Hepatocyte (in vitro differentiated cells): ENCODE results near the gene NFKB1. TPM values are rescaled to one million over a fixed set of nuclear protein-coding genes. Genes with fewer than 3 reads are reported as not detected.

Experiments used
- DNase-seq: peaks from one replicate; pipeline ENCODE4 v3.0.0-alpha.2; 2016; ENCODE audit warnings: low spot score
- H2AFZ ChIP-seq: fragments of 200-600 bp; sonication (generic); 2 replicates; pipeline ENCODE4 v1.6.0; 2016; ENCODE audit warnings: antibody characterized with exemption, mild to moderate bottlenecking
- H3K27ac ChIP-seq: fragments of 200-600 bp; sonication (generic); 2 replicates; pipeline ENCODE4 v1.5.1; 2016; ENCODE audit warnings: mild to moderate bottlenecking
- H3K27me3 ChIP-seq: fragments of 200-600 bp; sonication (generic); 2 replicates; pipeline ENCODE4 v1.6.1; 2016
- H3K36me3 ChIP-seq: fragments of 200-600 bp; sonication (generic); replicated peaks from 2 replicates; pipeline ENCODE4 v1.5.1; 2016; ENCODE audit warnings: low read depth; ENCODE audit not compliant: insufficient read depth
- H3K4me1 ChIP-seq: fragments of 200-600 bp; sonication (generic); 2 replicates; pipeline ENCODE4 v1.5.1; 2016; ENCODE audit warnings: mild to moderate bottlenecking, moderate library complexity; ENCODE audit not compliant: insufficient read depth
- H3K4me2 ChIP-seq: fragments of 200-600 bp; sonication (generic); 2 replicates; pipeline ENCODE4 v1.6.0; 2016
- H3K4me3 ChIP-seq: fragments of 200-600 bp; sonication (generic); 2 replicates; pipeline ENCODE4 v1.5.1; 2016; ENCODE audit warnings: mild to moderate bottlenecking
- H3K79me2 ChIP-seq: fragments of 200-600 bp; sonication (generic); 2 replicates; pipeline ENCODE4 v1.6.0; 2017; ENCODE audit warnings: mild to moderate bottlenecking
- H3K9me2 ChIP-seq: fragments of 200-600 bp; sonication (generic); replicated peaks from 2 replicates; pipeline ENCODE4 v1.6.0; 2017; ENCODE audit warnings: mild to moderate bottlenecking; ENCODE audit not compliant: insufficient read depth
- H3K9me3 ChIP-seq: fragments of 200-600 bp; sonication (generic); 2 replicates; pipeline ENCODE4 v1.5.1; 2016; ENCODE audit warnings: low read depth, mild to moderate bottlenecking
- H4K20me1 ChIP-seq: fragments of 200-600 bp; sonication (generic); 2 replicates; pipeline ENCODE4 v1.6.0; 2016; ENCODE audit warnings: mild to moderate bottlenecking; ENCODE audit not compliant: insufficient read depth, poor library complexity, severe bottlenecking
- EZH2 ChIP-seq: fragments of 200-600 bp; sonication (generic); IDR thresholded peaks from 2 replicates; pipeline ENCODE4 v1.6.1; 2016; ENCODE audit warnings: antibody characterized with exemption, mild to moderate bottlenecking, borderline replicate concordance
- EZH2phosphoT487 ChIP-seq: fragments of 200-600 bp; sonication (generic); IDR thresholded peaks from one replicate; pipeline ENCODE4 v1.6.1; 2018; ENCODE audit warnings: antibody characterized with exemption, mild to moderate bottlenecking, low read depth, moderate library complexity; ENCODE audit not compliant: unreplicated experiment, severe bottlenecking
- WGBS: methylation state at CpG from one replicate; pipeline ENCODE4 v1.1.6; 2016; ENCODE audit warnings: low lambda C conversion rate; ENCODE audit errors: missing lambda C conversion rate; 5-methylcytosine and 5-hydroxymethylcytosine counted together
- polyA plus RNA-seq: library from polyadenylated mRNA; unstranded; fragments of >200 nt; fragmentation: Nextera tagmentation; extraction: Ambion mirVana; gene quantifications from 2 replicates; pipeline ENCODE4 v1.2.1, GENCODE V29; 2016
- total RNA-seq: library from RNA; depleted of rRNA; stranded (reverse); fragments of >200 nt; gene quantifications from 2 replicates; pipeline ENCODE4 v1.2.3, GENCODE V29; 2014
- TF ChIP-seq, protein P1 (sequence below): fragments of 200-600 bp; sonication (generic); IDR thresholded peaks from 2 replicates; pipeline ENCODE4 v1.5.1; 2016; ENCODE audit warnings: antibody characterized with exemption, mild to moderate bottlenecking; ENCODE audit not compliant: poor library complexity

Gene NFKB1
- total and polyA plus RNA-seq, 2 experiments from 2014 or later: 21.1 to 22.8 TPM

DNA sequence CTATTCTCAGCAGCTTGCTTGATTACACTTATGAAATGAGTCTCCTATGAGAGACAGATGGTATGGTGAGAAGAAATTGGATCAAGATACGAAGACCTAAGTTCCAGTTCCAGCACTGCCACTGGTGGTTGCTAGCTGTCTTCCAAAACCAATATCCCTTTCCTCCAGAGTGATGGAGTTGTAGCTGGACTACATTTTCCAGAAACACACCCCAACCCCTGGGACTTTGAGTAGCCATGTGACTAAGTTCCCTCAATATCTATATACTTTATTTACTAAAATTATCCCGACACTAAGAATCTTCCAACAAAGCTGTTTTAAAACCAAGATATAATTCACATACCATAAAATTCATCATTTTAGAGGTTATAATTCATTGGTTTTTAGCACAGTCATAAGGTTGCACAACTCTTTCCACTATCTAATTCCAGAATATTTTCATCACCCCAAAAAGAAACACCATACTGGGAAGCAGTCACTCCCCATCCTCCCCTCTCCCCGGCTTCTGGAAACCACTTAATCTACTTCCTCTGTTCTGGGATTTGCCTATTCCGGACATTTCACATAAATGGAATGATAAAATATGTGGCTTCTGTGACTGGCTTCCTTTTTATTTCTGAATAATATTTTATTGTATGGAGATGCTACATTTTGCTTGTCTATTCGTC, 141.6 kb downstream of the NFKB1 start:
- Histone ChIP-seq H2AFZ (no peak overlapping the region), H3K27me3 (no peaks in the 10 kb centered on the region), H3K9me3 (no peaks in the 10 kb centered on the region), H3K9me2 (no peaks in the 10 kb centered on the region), H4K20me1 (no peaks in the 10 kb centered on the region), H3K4me2 (no peak overlapping the region), H3K79me2 (no peaks in the 10 kb centered on the region), H3K4me3 (no peak overlapping the region), H3K4me1 (no peaks in the 10 kb centered on the region), H3K36me3 (peaks cover 5% of the 10 kb centered on the region), H3K27ac (no peak overlapping the region)
- DNase-seq: no peak
- TF ChIP-seq, protein P1, sequence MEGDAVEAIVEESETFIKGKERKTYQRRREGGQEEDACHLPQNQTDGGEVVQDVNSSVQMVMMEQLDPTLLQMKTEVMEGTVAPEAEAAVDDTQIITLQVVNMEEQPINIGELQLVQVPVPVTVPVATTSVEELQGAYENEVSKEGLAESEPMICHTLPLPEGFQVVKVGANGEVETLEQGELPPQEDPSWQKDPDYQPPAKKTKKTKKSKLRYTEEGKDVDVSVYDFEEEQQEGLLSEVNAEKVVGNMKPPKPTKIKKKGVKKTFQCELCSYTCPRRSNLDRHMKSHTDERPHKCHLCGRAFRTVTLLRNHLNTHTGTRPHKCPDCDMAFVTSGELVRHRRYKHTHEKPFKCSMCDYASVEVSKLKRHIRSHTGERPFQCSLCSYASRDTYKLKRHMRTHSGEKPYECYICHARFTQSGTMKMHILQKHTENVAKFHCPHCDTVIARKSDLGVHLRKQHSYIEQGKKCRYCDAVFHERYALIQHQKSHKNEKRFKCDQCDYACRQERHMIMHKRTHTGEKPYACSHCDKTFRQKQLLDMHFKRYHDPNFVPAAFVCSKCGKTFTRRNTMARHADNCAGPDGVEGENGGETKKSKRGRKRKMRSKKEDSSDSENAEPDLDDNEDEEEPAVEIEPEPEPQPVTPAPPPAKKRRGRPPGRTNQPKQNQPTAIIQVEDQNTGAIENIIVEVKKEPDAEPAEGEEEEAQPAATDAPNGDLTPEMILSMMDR: no peak
- TF ChIP-seq EZH2 (no peak), EZH2phosphoT487 (no peak)
- 90% methylated on average over 5 of the region's 5 CpGs for WGBS

DNA sequence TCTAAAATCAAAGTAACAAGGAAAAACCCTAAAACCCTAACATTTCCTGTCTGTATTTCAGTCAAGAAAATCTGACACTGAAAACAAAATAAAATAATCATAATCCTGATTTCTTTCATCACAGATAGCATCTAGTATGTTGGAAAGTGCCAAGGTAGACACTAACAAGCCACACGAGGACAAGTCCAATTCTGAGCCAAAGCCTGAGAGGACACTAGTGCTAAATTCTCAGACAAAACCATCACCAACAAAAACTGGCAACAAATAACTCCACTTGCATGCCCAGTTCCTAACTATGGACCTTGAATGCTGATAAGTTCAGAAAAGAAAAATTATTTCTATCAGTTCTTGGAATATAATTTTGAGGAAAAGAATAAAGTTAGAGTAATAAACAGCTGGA, 146.0 kb downstream of the NFKB1 start:
- Histone ChIP-seq H3K79me2 (no peaks in the 10 kb centered on the region), H3K9me2 (no peaks in the 10 kb centered on the region), H3K27me3 (no peaks in the 10 kb centered on the region), H3K27ac (no peak overlapping the region), H3K4me3 (no peak overlapping the region), H3K4me2 (no peak overlapping the region), H3K4me1 (no peaks in the 10 kb centered on the region), H2AFZ (no peak overlapping the region), H3K36me3 (peaks cover 5% of the 10 kb centered on the region), H3K9me3 (no peaks in the 10 kb centered on the region), H4K20me1 (no peaks in the 10 kb centered on the region)
- 91% methylated on average over 1 of the region's 1 CpG for WGBS
- no peak for DNase-seq
- TF ChIP-seq, protein P1: no peak
- TF ChIP-seq EZH2phosphoT487: no peak
- TF ChIP-seq EZH2: no peak

- no peaks in the 10 kb centered on the region for H3K27me3 ChIP-seq
- H3K9me3 ChIP-seq: no peaks in the 10 kb centered on the region
- H3K79me2 ChIP-seq: no peaks in the 10 kb centered on the region
- H2AFZ ChIP-seq: no peak overlapping the region
- H3K4me1 ChIP-seq: no peaks in the 10 kb centered on the region
- no peak overlapping the region for H3K4me2 ChIP-seq
- no peaks in the 10 kb centered on the region for H3K9me2 ChIP-seq
- no peaks in the 10 kb centered on the region for H4K20me1 ChIP-seq
- WGBS: 86% methylated on average over 5 of the region's 5 CpGs
- no peaks in the 10 kb centered on the region for H3K36me3 ChIP-seq
- TF ChIP-seq EZH2phosphoT487: no peak
- TF ChIP-seq, protein P1: no peak
- TF ChIP-seq EZH2: no peak
- DNase-seq: no peak
- no peak overlapping the region for H3K4me3 ChIP-seq
- no peak overlapping the region for H3K27ac ChIP-seq
Observed at GRCh38 chr4:102657206-102657605, 156.0 kb downstream of the NFKB1 start.
